Liver (tissue), 9 donors: Measurements from ENCODE around the gene ITGA6. TPM values are rescaled to one million over a fixed set of nuclear protein-coding genes. Genes with fewer than 3 reads are reported as not detected.
"Not testable (repeated sequence)": the region's sequence is repeated elsewhere in the genome, so short reads cannot be mapped to it uniquely, and the experiment has no call there.

ENCODE experiments used
- DNase-seq: peaks from one replicate; pipeline ENCODE4 v3.0.0-alpha.2; 2017; ENCODE audit warnings: low spot score
- H3K27ac ChIP-seq, 2 donors: one replicate each; pipeline ENCODE4 v1.7.0; 2013; ENCODE audit warnings: inconsistent platforms in 2 of 2, low read length in 2 of 2, control low read depth in 1 of 2, low read depth in 1 of 2, mild to moderate bottlenecking in 1 of 2
- H3K27me3 ChIP-seq, 4 donors: one replicate each; pipeline versions ENCODE4 v1.6.1 to v1.7.0; 2013; ENCODE audit warnings: low read length in 3 of 4, inconsistent platforms in 1 of 4, mild to moderate bottlenecking in 1 of 4, moderate library complexity in 1 of 4; ENCODE audit not compliant: control insufficient read depth in 4 of 4, insufficient read depth in 4 of 4
- H3K36me3 ChIP-seq, 4 donors: one replicate each; pipeline versions ENCODE4 v1.6.1 to v1.7.0; 2013; ENCODE audit warnings: low read length in 3 of 4, mild to moderate bottlenecking in 3 of 4, low read depth in 1 of 4, moderate library complexity in 1 of 4; ENCODE audit not compliant: control insufficient read depth in 4 of 4, insufficient read depth in 3 of 4
- H3K4me1 ChIP-seq, 4 donors: one replicate each; pipeline versions ENCODE4 v1.6.1 to v1.7.0; 2013; ENCODE audit warnings: low read length in 3 of 4, mild to moderate bottlenecking in 3 of 4, moderate library complexity in 1 of 4; ENCODE audit not compliant: control insufficient read depth in 4 of 4, insufficient read depth in 4 of 4
- H3K4me3 ChIP-seq, 3 donors: one replicate each; pipeline versions ENCODE4 v1.6.1 to v1.7.0; 2013; ENCODE audit warnings: low read length in 3 of 3, control low read depth in 1 of 3, low read depth in 1 of 3, mild to moderate bottlenecking in 1 of 3
- H3K9ac ChIP-seq, 2 donors: one replicate each; pipeline ENCODE4 v1.7.0; 2013; ENCODE audit warnings: low read length in 2 of 2, mild to moderate bottlenecking in 2 of 2, moderate library complexity in 2 of 2, control low read depth in 1 of 2, low read depth in 1 of 2
- H3K9me3 ChIP-seq, 4 donors: one replicate each; pipeline versions ENCODE4 v1.6.1 to v1.7.0; 2013; ENCODE audit warnings: low read length in 3 of 4; ENCODE audit not compliant: control insufficient read depth in 4 of 4
- ATF3 ChIP-seq: IDR thresholded peaks from 2 replicates; pipeline ENCODE4 v1.6.1; 2016; ENCODE audit warnings: antibody characterized with exemption
- CTCF ChIP-seq: fragments of 150-350 bp; IDR thresholded peaks from 2 replicates; pipeline ENCODE4 v1.5.1; 2017; ENCODE audit warnings: improper control_type of control experiment, low read depth, low read length; ENCODE audit not compliant: missing input control
- EGR1 ChIP-seq, 2 donors: IDR thresholded peaks; 2 replicates each; pipeline ENCODE4 v1.6.1; 2016 to 2018; ENCODE audit warnings: antibody characterized with exemption in 2 of 2, low read depth in 2 of 2
- FOXA1 ChIP-seq: IDR thresholded peaks from 2 replicates; pipeline ENCODE4 v1.6.1; 2016; ENCODE audit warnings: antibody characterized with exemption
- GABPA ChIP-seq, 2 donors: IDR thresholded peaks in 1 of 2; conservative IDR thresholded peaks in 1 of 2; 2 replicates each; pipeline ENCODE4 v1.6.1; 2016; ENCODE audit warnings: antibody characterized with exemption in 2 of 2, mild to moderate bottlenecking in 1 of 2, moderate library complexity in 1 of 2
- HNF4A ChIP-seq, 2 donors: conservative IDR thresholded peaks; 2 replicates each; pipeline ENCODE4 v1.6.1; 2016; ENCODE audit warnings: antibody characterized with exemption in 2 of 2, mild to moderate bottlenecking in 2 of 2
- HNF4G ChIP-seq: IDR thresholded peaks from 2 replicates; pipeline ENCODE4 v1.6.1; 2016; ENCODE audit warnings: antibody characterized with exemption
- JUND ChIP-seq, 2 donors: IDR thresholded peaks; 2 replicates each; pipeline ENCODE4 v1.6.1; 2016; ENCODE audit warnings: antibody characterized with exemption in 2 of 2
- NR2F2 ChIP-seq: IDR thresholded peaks from 2 replicates; pipeline ENCODE4 v1.6.1; 2016; ENCODE audit warnings: antibody characterized with exemption
- RAD21 ChIP-seq, 2 donors: IDR thresholded peaks; 2 replicates each; pipeline ENCODE4 v1.6.1; 2016; ENCODE audit warnings: antibody characterized with exemption in 2 of 2, mild to moderate bottlenecking in 2 of 2
- REST ChIP-seq: IDR thresholded peaks from 2 replicates; pipeline ENCODE4 v1.6.1; 2016; ENCODE audit warnings: antibody characterized with exemption, mild to moderate bottlenecking
- TAF1 ChIP-seq: conservative IDR thresholded peaks from 2 replicates; pipeline ENCODE4 v1.6.1; 2016; ENCODE audit warnings: antibody characterized with exemption, mild to moderate bottlenecking
- YY1 ChIP-seq: IDR thresholded peaks from 2 replicates; pipeline ENCODE4 v1.6.1; 2016; ENCODE audit warnings: antibody characterized with exemption, mild to moderate bottlenecking
- ZBTB33 ChIP-seq: IDR thresholded peaks from 2 replicates; pipeline ENCODE4 v1.6.1; 2016; ENCODE audit warnings: antibody characterized with exemption
- WGBS: extraction: QIAGEN DNeasy Blood & Tissue Kit; methylation state at CpG from one replicate; pipeline ENCODE4 v1.1.7; 2013; 5-methylcytosine and 5-hydroxymethylcytosine counted together
- polyA plus RNA-seq, 2 donors: library from polyadenylated mRNA; stranded (reverse) in 1 of 2; unstranded in 1 of 2; fragments of 200-250 nt in 1 of 2; fragments of >200 nt in 1 of 2; fragmentation: Nextera tagmentation in 1 of 2; extraction: Ambion mirVana in 1 of 2; gene quantifications; one replicate each; pipeline versions ENCODE4 v1.2.1 to v1.2.3, GENCODE V29; 2013 to 2015
- total RNA-seq, 2 donors: library from RNA; depleted of rRNA; stranded (reverse); fragments of >200 nt; gene quantifications; one replicate each; pipeline ENCODE4 v1.2.3, GENCODE V29; 2014
- donor health status: healthy.
- donor health status: healthy.
- donor health status: healthy.
- donor health status: healthy.
- donor health status: healthy.

Gene ITGA6
- total and polyA plus RNA-seq, 4 donors: 5.8 to 21.6 (median 11.4) TPM

- H3K27me3 ChIP-seq: no peaks in the 10 kb centered on the region
- TF ChIP-seq ZBTB33: no peak
- TF ChIP-seq REST: no peak
- TF ChIP-seq EGR1 (IDR thresholded peaks at IDR 0.05; ENCODE audit: low read depth in 2 of 2): no peak
- TF ChIP-seq YY1: no peak
- no peak for TF ChIP-seq ATF3
- no peak for TF ChIP-seq FOXA1
- no peak for TF ChIP-seq JUND (IDR thresholded peaks at IDR 0.05)
- TF ChIP-seq HNF4A (conservative IDR thresholded peaks at IDR 0.05): no peak
- TF ChIP-seq CTCF: no peak
- TF ChIP-seq TAF1: no peak
- H3K36me3 ChIP-seq: no peaks in the 10 kb centered on the region
- H3K4me1 ChIP-seq: no peaks in the 10 kb centered on the region
- peaks cover 4 to 12% (median 9%) of the 10 kb centered on the region in 4 donors for H3K9me3 ChIP-seq
- no peak overlapping the region for H3K27ac ChIP-seq
- no peak overlapping the region for H3K4me3 ChIP-seq
- DNase-seq: no peak
- no peak overlapping the region for H3K9ac ChIP-seq
- WGBS: 96% methylated on average over 3 of the region's 3 CpGs
Measured at GRCh38 chr2:172535119-172535518, 107.7 kb downstream of the ITGA6 start.

- not testable (repeated sequence) for H3K36me3 ChIP-seq, H3K4me1 ChIP-seq, H3K9ac ChIP-seq, DNase-seq, H3K4me3 ChIP-seq, H3K27ac ChIP-seq, H3K27me3 ChIP-seq
- peaks cover 4 to 12% (median 9%) of the 10 kb centered on the region in 4 donors for H3K9me3 ChIP-seq
- 92% methylated on average over 29 of the region's 37 CpGs for WGBS
Measured at GRCh38 chr2:172537851-172538250, 110.5 kb downstream of the ITGA6 start.

GRCh38 chr2:172539767-172540166 is 112.4 kb downstream of the ITGA6 start:
- WGBS: 92% methylated on average over 4 of the region's 4 CpGs
- TF ChIP-seq HNF4A (conservative IDR thresholded peaks at IDR 0.05) (no peak), HNF4G (no peak), REST (no peak), JUND (IDR thresholded peaks at IDR 0.05) (no peak), GABPA (IDR thresholded peaks at IDR 0.05 in 1 of 2, conservative IDR thresholded peaks at IDR 0.05 in 1 of 2) (no peak), RAD21 (IDR thresholded peaks at IDR 0.05) (no peak), TAF1 (no peak), CTCF (no peak), NR2F2 (no peak)

More at GRCh38 chr2:172539767-172540166, 112.4 kb downstream of the ITGA6 start:
- Histone ChIP-seq H3K4me3 (no peak overlapping the region), H3K4me1 (no peaks in the 10 kb centered on the region), H3K27ac (no peak overlapping the region), H3K27me3 (no peaks in the 10 kb centered on the region), H3K36me3 (no peaks in the 10 kb centered on the region), H3K9me3 (peaks cover 0 to 5% (median 1%) of the 10 kb centered on the region in 4 donors), H3K9ac (no peak overlapping the region)
- no peak for DNase-seq
